Fibroblast of pulmonary artery (primary cell): Measurements from ENCODE around the gene KIAA1586.

Source experiments
- DNase-seq: peaks from one replicate; pipeline ENCODE4 v3.0.0-alpha.2; 2010; ENCODE audit warnings: low read depth
- H3K4me3 ChIP-seq: replicated peaks from 2 replicates; pipeline ENCODE4 v1.5.1; 2011; ENCODE audit warnings: low read depth, mild to moderate bottlenecking, control low read depth, low read length, moderate library complexity
- TF ChIP-seq, protein P1 (sequence below): IDR thresholded peaks from 2 replicates; pipeline ENCODE4 v1.5.1; 2011; ENCODE audit warnings: mild to moderate bottlenecking, control low read depth, low read length, inconsistent platforms; ENCODE audit errors: missing control alignments

KIAA1586 gene

DNA sequence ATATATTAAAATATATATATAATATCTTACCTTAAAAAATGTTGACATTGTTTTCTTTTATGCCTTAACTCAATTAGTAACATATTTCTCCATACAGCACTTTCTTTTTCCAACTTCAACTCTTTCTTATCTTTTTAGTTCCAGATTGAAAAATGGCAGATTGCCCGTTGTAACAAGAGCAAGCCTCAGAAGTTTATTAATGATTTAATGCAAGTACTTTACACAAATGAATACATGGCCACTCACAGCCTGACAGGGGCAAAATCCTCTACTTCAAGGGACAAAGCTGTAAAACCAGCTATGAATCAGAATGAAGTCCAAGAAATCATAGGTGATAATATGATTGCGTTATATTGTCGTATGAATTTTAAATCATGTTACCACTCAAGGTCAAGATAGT is 29.4 kb upstream of the KIAA1586 start:
- TF ChIP-seq, protein P1, sequence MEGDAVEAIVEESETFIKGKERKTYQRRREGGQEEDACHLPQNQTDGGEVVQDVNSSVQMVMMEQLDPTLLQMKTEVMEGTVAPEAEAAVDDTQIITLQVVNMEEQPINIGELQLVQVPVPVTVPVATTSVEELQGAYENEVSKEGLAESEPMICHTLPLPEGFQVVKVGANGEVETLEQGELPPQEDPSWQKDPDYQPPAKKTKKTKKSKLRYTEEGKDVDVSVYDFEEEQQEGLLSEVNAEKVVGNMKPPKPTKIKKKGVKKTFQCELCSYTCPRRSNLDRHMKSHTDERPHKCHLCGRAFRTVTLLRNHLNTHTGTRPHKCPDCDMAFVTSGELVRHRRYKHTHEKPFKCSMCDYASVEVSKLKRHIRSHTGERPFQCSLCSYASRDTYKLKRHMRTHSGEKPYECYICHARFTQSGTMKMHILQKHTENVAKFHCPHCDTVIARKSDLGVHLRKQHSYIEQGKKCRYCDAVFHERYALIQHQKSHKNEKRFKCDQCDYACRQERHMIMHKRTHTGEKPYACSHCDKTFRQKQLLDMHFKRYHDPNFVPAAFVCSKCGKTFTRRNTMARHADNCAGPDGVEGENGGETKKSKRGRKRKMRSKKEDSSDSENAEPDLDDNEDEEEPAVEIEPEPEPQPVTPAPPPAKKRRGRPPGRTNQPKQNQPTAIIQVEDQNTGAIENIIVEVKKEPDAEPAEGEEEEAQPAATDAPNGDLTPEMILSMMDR = no peak
- no peak for DNase-seq

DNA sequence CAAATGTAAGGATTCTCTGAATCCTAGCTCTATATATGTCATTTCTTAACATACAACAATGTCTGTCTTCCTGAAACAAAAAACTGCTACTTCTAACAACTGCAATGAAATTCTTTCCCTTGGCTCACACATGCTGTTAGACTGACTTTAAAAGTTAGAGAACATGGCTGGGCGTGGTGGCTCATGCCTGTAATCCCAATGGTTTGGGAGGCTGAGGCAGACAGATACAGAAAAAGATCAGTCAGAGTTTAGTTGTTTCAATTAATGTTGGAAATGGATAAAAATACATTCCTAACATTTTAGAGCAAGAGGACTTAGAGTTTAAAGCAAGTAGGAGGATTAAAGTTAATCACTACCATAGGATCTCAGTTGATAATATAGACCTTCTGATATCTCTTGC is 28.7 kb upstream of the KIAA1586 start:
- TF ChIP-seq, protein P1 = no peak
- no peak for DNase-seq
- H3K4me3 ChIP-seq = no peak overlapping the region

More for the DNA sequence above, 29.4 kb upstream of the KIAA1586 start:
- H3K4me3 ChIP-seq = no peak overlapping the region

DNA sequence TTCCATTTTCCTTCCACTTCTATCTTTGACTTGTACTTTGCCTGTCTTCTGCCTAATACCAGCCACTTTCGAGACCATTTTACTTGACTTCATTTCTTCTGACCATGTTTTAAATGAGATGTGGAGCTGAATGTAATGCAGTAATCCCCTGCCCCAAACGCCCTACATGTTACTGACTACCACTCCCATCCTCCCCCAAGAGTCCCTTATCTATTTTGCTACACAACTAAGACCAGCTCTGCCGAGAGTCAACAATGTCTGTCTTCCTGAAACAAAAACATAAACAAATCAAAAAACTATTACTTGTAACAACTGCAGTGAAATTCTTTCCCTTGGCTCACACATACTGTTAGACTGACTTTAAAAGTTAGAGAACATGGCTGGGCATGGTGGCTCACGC is 27.1 kb upstream of the KIAA1586 start:
- H3K4me3 ChIP-seq = no peak overlapping the region
- TF ChIP-seq, protein P1 = no peak
- no peak for DNase-seq

DNA sequence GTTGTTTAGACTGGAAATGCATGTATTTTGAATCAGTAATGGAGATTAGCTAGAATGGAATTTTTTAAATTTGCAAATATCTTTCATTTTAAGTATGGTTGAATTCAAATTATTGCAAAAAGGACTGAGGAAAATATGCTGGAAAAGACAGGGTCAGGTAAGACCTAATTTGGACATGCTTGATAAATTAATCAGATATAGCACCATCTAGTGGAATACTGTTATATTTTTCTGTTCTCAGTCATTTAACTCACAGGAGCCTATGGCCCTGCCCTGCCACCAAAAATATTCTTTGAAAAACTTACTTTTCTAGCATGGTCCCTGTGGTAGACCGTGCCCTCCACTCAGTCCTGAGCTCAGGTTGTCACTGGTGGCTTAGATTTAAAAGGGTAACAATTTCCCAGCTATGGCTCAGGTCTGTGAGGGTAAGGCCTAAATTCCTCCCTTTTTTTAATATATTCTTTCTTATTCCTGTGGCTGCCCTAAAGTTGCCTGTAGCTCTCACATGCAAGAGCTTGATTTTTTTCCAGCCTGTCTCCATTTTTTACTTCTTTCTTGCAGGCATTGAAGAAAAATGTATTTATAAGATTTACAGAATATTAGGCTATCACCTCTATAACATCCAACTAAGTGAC is 25.3 kb upstream of the KIAA1586 start:
- TF ChIP-seq, protein P1 = peak; percentile 47
- H3K4me3 ChIP-seq = no peak overlapping the region
- DNase-seq = peak; percentile 73

DNA sequence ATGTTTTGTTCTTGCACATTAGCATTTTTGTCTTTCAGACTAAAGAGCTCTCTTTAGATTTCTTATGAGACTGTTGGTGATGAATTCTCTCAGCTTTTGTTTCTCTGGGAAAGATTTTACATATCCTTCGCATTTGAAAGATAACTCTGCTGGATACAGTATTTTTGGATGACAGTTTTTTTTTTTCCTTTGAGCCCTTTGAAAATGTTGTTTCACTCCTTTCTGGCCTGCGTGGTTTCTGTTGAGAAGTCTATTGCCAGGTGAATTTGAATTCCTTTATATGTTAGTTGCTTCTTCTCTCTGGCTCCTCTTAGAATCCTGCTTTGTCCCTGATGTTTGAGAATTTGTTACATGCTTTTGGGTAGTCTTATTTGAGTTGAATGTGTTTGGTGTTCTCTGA is 22.2 kb upstream of the KIAA1586 start:
- TF ChIP-seq, protein P1 = no peak

DNA sequence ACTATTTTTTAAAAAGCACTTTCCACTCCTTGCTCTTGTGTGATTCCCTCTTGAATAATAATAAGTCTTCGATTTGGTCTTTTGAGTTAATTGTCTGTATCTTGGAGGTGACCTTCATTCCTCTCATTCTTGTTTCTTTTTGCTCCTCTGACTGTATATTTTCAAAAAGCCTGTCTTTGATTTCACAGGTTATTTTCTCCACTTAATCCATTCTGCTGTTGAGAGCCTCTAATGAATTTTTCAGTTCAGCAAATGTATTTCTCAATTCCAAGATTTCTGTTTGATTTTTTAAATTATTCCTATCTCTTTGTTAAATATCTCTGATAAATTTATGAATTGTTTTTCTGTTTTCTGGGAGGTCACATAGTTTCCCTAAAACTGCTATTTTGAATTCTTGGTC is 21.7 kb upstream of the KIAA1586 start:
- no peak overlapping the region for H3K4me3 ChIP-seq
- TF ChIP-seq, protein P1 = no peak
- no peak for DNase-seq

More for the DNA sequence above, 22.2 kb upstream of the KIAA1586 start:
- DNase-seq = no peak
- H3K4me3 ChIP-seq = no peak overlapping the region

DNA sequence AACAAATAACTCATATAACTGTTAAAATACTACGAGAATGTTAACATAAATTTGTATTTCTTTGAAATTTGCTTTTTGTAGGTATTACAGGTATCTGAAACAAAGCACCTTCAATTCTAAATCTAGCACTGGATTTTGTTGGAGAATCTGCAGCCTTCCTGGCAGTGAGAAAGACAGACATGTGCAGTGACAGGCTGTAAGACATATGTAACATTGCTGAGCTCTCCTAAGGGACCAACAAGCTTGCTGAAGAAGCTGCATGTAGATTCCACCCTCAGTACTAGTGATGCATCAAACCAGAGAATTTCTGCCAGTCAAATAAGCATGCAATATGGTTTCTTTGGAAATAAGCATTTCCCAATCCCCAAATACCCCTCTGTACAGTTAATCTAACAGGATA is 20.5 kb upstream of the KIAA1586 start:
- no peak for DNase-seq
- TF ChIP-seq, protein P1 = no peak
- no peak overlapping the region for H3K4me3 ChIP-seq
